Midbrain (tissue), 1 donor: ENCODE results near the gene IFNA16.
"Not testable (repeated sequence)": the region's sequence is repeated elsewhere in the genome, so short reads cannot be mapped to it uniquely, and the experiment has no call there.

Source experiments
- DNase-seq: peaks from one replicate; lab custom pipeline; 2025; lab: John Stamatoyannopoulos, UW

Gene IFNA16

DNA sequence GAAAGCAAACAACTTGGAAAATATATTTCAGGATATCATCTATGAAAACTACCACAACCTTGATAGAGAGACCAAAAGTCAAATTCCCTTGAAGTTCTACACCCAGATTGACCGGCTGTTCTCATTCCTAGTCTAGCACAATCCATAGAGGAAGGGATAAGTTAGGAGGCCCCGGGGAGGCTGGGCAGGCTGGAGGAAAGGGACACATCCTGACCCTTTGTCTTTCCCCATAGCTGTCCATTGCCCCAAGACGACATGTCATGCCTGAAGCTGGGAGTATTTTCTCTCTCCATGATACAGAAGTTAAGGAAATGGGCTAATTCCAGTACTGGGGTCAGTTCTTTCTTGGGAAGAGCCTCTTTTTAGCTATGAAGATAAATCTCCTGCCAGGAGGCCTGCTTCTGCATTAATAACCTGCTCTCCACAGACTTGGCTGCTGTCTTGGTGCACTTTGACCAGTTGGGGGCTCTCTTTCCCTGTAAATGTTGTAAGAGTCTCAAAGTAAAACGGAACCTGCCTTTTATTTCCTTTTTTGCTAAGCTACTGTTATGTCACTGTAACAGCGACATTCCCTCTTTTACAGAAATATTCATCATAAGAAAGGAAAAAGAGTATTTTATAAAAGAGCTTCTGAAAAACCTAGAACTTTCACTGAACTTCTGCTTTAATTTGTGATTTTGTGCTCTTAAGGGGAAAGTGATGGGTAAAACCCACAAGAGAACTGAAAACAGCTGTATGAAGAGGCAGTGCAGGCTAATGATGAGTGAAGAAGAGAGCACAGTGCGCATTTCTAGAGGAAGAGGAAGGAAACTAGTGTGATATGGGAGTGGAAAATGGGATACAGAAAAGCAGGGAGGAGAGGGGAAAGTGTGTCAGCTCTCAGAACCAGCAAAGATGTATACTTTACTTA, 22.0 kb downstream of the IFNA16 start:
- DNase-seq = peak; percentile 34

DNA sequence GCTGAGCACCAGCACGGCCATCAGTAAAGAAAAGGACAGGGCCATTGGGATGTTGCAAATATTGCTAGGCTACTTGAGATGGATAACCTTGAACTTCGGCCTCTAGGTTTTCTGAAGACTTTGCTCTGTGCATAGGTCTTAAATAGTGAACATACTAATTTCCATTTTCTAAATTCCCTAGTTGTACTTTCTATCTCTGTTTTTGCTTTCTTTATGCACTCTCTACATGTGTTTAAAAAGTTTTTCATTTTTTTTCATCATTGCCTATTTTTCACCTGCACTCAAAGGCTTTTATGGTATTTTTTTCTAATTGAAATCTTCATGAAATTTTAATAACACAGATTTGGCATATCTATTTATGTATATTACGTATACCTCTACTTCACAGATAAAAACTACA, 29.6 kb downstream of the IFNA16 start, which contains the start of gene IFNA4:
Gene IFNA4 (minus strand): TSS at position 101 of the 400 bp plus-strand sequence. CDS start 56 bp downstream, at position 45.
- not testable (repeated sequence) for DNase-seq

- peak; percentile 3 for DNase-seq
These were observed 34.0 kb downstream of the IFNA16 start for GRCh38 chr9:21182810-21183736.

DNA sequence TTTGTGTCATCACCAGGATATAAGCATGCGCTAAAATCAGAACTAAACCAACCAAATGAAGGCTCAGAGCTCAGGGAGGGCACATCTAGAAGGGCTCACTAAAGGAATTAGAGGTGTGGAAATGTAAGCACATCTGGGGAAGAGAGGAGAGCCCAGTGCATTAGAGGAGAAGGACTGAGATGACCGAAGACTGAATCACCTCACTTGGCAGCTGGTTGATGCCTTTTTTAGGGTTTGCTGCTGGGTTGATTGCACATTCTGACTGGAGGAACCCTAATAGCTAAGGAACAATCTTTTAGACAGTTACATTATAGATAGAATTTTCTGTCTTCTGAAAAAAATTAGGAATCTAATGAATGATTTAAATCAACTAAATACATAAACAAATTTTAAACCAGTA, 42.4 kb downstream of the IFNA16 start:
- no peak for DNase-seq

DNA sequence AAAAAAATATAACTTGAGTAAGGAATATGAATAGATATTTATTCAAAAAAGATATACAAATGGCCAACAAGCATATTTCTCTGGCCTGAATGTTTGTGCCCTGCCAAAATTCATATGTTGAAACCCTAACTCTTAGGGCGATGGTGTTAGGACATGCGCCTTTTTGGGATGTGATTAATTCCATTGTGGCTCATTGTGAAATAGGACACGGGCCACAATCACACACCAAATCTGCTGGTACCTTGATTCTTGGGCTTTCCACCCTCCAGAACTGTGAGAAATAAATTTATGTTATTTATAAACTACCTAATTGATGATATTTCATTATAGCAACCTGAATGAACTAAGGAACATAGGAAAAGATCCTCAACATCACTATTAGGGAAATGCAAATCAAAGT, 45.0 kb downstream of the IFNA16 start:
- no peak for DNase-seq

DNA sequence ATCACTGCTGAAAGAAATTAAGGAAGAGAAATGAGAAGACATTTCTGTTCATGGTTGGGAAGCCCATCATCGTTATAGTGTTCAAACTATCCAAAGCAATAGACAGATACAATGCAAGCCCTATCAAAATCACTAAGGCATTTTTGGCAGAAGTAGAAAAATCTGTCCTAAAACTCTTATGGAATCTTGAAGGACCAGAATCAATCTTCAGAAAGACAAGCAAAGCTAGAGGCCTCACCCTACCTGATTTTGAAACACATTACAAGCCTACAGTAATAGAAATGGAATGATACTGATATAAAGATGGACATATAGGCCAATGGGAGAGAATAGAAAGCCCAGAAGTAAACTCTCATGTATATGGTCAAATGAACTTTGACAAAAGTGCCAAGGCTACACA, 45.8 kb downstream of the IFNA16 start:
- no peak for DNase-seq

- DNase-seq = not testable (repeated sequence)
These were observed 50.6 kb downstream of the IFNA16 start, which contains the start of gene IFNA21 for GRCh38 chr9:21166560-21166959. TSS of gene IFNA21 (minus strand) at chr9:21166660. CDS start at chr9:21166612, 48 bp downstream.
